22Rv1 (cell line): ENCODE measurements around the gene ATCAY.

Experiments
- H3K27ac ChIP-seq: fragments of 450-650 bp; 2 replicates; pipeline ENCODE4 v1.5.1; 2017
- ZFX ChIP-seq: fragments of 450-650 bp; IDR thresholded peaks from 2 replicates; pipeline ENCODE4 v1.6.1; 2017; ENCODE audit warnings: antibody characterized with exemption, borderline replicate concordance
- TF ChIP-seq, protein P1 (sequence below): fragments of 450-650 bp; IDR thresholded peaks from 2 replicates; pipeline ENCODE4 v1.5.1; 2017; ENCODE audit warnings: mild to moderate bottlenecking

Gene ATCAY, protein sequence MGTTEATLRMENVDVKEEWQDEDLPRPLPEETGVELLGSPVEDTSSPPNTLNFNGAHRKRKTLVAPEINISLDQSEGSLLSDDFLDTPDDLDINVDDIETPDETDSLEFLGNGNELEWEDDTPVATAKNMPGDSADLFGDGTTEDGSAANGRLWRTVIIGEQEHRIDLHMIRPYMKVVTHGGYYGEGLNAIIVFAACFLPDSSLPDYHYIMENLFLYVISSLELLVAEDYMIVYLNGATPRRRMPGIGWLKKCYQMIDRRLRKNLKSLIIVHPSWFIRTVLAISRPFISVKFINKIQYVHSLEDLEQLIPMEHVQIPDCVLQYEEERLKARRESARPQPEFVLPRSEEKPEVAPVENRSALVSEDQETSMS

DNA sequence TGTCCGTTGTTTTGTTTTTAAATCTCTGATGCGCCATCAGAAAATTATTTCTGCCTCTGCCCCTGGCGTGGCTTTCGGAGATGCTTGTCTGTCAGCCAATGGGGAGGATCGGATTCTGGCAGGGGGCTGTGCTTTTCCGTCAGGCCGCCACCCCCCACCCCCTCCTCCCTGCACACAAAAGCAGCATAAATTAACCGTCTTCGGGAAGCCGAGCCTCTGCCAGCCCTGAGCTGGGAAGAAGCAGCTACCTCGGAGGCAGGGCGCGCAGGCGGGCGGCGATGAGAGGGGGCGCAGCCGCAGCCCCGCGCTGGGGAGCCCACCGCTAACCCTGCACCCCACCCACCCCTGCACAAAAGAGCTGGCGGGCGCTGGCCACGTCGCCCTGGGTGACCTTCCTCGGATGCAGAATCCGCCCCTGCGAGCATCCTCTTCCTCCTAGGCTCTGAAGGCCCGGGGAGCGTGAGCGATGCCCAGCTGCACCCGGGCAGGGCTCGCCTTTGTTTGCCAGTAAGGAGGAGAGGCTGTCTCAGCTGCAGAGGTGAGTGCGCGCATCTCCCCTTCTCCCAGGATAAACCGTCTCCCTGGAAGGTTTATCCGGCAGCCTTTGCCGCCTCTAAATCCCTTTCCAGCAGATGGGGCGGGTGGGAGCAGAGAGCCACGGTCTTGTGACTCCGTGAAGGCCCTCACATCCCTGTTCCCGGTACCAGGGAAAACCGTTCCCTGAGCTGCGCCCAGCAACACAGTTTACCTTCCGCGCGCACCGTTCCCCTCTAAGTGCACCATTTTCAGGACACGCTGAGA, at the start of gene ATCAY:
Gene ATCAY, plus strand, starts transcription at position 215 of the 801 bp plus-strand sequence. CDS start 5,083 bp downstream, outside the sequence.
- TF ChIP-seq, protein P1, sequence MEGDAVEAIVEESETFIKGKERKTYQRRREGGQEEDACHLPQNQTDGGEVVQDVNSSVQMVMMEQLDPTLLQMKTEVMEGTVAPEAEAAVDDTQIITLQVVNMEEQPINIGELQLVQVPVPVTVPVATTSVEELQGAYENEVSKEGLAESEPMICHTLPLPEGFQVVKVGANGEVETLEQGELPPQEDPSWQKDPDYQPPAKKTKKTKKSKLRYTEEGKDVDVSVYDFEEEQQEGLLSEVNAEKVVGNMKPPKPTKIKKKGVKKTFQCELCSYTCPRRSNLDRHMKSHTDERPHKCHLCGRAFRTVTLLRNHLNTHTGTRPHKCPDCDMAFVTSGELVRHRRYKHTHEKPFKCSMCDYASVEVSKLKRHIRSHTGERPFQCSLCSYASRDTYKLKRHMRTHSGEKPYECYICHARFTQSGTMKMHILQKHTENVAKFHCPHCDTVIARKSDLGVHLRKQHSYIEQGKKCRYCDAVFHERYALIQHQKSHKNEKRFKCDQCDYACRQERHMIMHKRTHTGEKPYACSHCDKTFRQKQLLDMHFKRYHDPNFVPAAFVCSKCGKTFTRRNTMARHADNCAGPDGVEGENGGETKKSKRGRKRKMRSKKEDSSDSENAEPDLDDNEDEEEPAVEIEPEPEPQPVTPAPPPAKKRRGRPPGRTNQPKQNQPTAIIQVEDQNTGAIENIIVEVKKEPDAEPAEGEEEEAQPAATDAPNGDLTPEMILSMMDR: no peak
- TF ChIP-seq ZFX: no peak
- peak within 1 kb of the TSS; percentile 35 for H3K27ac ChIP-seq

DNA sequence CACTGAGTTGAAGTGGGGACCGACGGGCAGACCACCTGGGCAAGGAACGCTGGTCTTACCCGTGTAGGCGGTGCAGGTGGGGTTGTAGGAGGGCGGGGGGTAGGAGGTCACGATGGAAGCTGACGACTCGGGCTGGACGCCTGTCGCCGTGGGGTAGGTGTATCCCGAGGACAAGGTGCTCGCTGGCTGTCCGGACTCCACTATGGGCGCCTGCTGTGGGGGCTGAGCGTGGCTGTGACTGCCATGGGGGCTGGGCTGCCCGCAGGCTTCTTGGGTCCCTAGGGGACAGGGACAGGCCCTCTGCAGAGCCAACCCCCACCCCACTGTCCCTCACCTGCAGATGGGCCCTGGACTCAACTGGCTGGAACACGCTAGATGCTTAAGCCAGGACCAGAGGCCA, 48.9 kb upstream of the ATCAY start:
- no peak overlapping the region for H3K27ac ChIP-seq
- TF ChIP-seq ZFX: no peak
- TF ChIP-seq, protein P1: no peak

DNA sequence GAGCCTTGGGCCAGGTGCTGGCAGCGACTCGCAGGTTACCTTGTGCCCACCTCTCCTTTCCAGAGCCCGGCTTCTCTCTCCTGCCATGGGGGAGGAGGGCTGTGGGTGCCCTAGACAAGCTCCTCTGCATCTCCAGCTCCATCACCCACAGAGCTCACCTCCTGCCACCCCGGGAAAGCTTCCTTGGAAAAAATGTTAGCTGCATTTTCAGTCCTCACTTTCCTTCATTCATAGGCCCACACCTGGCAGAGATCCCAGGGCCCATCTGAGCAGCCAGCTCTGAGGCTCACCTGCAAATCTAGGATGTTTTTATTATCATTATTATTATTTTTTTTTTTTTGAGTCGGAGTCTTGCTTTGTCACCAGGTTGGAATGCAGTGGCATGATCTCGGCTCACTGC, 48.5 kb upstream of the ATCAY start:
- TF ChIP-seq, protein P1: no peak
- TF ChIP-seq ZFX: no peak
- no peak overlapping the region for H3K27ac ChIP-seq

DNA sequence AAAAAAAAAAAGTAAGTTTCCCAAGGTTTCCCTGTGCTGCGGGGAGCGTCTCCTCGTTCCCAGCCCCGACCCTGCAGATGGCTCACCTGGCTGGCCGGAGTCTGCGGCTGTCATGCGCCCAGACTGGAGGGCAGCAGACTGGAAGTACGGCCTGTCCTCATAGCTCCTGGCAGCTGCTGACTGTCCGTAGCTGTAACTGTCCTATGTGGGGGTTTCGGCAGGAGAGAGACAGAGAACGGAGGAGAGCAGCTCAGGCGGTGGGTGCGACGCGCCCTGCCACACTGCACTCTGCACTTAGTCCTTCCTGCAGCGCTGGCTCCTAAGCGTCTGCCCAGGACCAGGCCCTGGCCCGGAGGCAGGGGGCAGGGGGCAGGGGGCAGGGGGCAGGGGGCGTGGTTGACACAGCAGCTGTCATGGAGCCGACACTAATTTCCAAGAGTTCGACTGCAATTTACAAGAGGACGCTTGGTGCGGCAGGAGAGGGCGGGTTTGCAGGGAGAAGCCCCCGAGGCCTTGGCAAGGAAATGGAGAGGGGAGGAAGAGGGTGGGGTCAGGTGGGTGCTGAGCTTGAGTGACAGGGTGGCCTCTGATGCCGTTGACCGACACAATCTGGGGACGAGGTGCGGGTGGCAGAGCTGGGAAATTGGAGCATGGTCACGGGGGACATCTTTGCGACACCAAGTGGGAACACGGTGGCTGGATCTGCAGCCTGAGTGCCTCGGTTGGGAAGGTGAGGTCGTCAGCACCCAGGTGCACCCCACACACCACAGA, 46.7 kb upstream of the ATCAY start:
- no peak overlapping the region for H3K27ac ChIP-seq
- TF ChIP-seq, protein P1: no peak
- TF ChIP-seq ZFX: no peak

DNA sequence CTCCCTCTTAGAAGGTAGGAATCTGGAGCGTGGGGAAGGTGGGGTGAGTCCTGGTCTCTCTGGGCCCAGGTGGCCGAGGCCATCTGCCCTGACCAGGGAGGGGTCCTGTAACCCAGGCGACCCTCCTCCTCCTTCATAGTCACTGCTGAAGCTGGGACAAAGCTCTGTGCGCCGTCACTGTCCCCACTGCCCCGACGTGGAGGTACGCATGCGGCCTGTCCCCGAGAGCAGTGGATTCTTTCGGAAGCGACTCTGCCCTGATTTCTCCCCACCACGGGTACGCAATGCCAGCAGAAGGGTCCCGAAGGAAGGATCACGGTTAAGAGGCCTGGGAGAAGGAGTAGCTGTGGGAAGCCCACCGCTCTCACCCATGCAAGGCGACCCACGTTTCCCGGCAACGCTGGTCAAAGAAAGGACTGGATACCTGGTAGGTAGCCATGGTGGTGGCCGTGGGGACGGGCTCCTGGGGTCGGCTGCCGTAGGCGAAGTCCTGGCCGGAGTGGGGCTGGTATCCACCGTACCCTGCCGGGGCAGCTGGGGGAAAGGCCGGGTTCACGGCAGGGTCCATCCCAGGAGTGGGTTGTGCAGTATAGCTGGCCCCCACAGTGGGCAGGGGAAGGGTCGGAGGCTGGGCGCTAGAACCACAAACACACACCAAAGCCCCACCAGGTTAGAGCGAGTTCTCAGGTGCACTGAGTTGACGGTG, 46.0 kb upstream of the ATCAY start:
- TF ChIP-seq, protein P1: no peak
- TF ChIP-seq ZFX: no peak
- H3K27ac ChIP-seq: no peak overlapping the region

DNA sequence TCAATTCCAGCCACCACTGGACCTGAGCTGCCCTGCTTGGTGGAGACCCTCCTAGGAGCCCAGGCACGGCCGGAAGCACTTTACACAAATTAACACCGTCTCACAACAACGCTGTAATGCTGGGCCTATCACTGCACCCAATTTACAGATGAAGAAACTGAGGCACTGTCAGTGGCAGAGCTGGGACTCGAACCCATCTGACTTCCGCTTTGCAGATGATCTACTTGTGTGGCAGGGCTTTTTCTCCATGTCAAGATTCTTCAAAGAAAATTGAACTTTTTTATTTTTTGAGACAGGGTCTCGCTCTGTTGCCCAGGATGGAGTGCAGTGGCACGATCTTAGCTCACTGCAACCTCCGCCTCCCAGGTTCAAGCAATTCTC, 45.4 kb upstream of the ATCAY start:
- TF ChIP-seq ZFX: no peak
- TF ChIP-seq, protein P1: no peak
- H3K27ac ChIP-seq: no peak overlapping the region
